Lung microvascular endothelial cell (primary cell): ENCODE data around the gene GJC1. TPM values are rescaled to one million over a fixed set of nuclear protein-coding genes. Genes with fewer than 3 reads are reported as not detected.
"Not testable (repeated sequence)": the region's sequence is repeated elsewhere in the genome, so short reads cannot be mapped to it uniquely, and the experiment has no call there.

ENCODE experiments used
- DNase-seq, 2 donors: peaks; one replicate each; pipeline versions ENCODE4 v3.0.0 to v3.0.0-alpha.2; 2010; ENCODE audit warnings: low read depth in 2 of 2
- total RNA-seq: library from RNA; depleted of rRNA; stranded (reverse); fragments of >200 nt; gene quantifications from 2 replicates; pipeline ENCODE4 v1.2.1, GENCODE V29; 2014

Gene GJC1
- total RNA-seq, 1 donor from 2014 or later: 5.2 TPM

DNA sequence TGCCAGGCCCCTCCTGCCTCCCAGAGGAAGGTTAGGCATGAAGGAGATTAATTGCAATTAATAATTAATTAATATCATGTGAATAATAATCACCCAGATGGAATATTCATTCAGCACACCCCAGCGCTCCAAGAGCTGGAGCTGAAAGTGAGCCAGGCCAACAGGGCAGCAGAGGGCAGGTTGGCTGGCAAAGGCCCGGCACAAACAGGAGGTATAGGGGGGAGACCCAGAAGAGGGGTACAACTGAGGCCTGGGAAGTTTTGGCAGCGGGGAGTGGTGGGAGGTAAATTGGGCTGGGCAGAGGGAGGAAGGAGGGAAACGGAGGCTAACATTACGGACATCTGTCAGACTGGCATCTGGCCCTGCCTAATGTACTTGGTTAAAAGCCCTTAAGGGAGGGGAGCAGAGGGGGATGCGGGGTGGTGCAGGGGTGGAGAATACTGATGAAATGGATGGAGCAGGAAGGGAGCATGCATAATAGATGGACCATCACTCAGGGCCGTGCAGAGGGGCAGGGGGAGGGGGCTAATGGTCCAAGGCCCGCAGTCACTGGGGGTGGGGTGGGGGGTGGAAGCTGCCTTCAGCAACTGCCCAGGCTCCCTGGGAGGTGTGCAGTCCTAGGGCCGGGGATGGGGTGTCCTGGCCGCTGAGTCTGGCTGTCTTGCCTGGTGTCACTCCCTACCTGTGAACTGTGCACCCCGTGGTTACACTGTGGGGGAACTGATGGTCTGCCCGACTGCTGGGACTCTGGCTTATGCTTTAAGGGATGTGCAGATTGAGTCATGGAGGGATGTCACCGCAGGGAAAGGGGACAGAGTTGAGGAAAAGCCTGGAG lies 69.4 kb downstream of the GJC1 start:
- no peak for DNase-seq

DNA sequence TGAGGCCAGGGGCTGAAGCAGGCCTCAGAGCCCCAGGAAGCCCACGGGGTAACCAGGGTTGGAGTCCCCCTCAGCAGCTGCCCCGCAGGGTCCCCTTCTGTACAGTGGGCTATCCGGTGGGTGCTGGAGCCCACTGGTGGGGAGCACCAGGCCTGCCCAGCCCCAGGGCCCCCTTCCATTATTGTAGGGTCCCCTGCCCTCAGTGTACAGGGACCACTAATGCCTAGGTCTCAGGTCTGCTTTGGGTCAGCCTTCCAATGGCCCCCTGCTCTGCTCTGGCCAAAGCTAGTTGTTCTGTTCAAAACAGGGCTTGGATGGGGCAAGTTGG lies 70.2 kb downstream of the GJC1 start:
- DNase-seq: no peak

DNA sequence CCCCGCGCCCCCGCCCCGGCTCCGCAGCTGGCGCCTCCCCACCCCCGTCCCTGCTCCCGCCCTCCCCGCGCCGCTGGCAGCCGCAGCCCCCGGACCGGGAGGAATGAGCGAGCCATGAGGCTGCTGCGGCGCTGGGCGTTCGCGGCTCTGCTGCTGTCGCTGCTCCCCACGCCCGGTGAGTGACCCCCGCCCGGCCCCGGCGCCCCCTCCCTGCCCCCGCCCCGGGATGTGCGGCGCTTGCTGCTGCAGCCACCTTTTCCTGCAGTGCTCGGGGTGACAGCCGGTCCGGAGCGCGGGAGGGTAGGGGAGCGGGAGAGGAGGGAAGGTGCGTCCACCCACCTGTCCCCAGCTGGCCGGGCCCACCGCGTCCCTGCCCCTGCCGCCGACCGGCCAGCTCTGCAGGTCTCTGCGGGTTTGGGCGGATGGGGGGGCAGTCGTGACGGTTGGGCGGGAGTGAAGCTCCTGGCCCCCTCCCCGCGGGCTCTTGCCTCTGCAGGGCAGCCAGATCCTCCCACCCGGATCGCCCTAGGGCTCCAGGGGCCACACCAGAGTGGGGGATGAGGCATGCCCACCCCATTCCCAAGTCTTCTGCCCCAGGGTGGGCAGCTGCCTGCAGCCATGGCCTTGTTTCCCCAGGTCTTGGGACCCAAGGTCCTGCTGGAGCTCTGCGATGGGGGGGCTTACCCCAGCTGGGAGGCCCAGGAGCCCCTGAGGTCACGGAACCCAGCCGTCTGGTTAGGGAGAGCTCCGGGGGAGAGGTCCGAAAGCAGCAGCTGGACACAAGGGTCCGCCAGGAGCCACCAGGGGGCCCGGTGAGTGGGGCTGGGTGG lies 70.8 kb downstream of the GJC1 start:
- no peak for DNase-seq

DNA sequence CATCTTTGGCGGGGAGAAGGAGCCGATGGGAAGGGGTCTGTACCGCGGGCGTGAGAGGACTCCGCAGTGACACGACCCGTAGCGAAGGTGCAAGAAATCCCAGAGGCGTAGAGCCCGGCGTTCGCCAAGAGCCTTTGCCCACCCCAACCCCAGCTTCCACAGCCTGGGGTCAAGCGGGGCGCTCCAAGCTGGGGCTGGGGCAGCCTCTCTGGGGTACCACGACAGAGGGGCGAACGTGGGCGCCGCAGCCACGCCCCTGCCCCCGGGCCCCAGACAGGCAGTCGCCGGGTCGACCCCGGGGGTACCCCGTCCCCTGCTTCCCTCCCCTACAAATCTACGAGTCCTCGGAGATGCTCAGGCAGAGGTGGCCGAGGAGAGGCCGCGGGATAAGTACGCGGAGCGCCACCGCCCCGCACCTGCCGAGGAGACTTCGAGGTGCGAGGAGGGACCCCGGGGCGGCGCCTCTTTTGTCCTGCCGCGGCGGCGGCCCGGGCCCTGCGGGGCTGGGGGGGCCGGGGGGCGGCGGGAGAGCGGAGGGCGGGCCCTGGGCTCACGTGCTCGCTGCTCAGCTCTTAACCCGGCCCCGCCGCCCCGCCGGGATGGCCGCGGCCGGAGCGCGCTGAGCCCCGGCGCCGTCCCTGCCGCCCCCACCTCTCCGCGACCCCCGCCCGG lies 71.5 kb downstream of the GJC1 start, which contains the start of gene ADAM11:
ADAM11 (plus strand) TSS at position 575 of the 672 bp plus-strand sequence. CDS start 212 bp downstream, outside the sequence.
- DNase-seq: no peak

DNA sequence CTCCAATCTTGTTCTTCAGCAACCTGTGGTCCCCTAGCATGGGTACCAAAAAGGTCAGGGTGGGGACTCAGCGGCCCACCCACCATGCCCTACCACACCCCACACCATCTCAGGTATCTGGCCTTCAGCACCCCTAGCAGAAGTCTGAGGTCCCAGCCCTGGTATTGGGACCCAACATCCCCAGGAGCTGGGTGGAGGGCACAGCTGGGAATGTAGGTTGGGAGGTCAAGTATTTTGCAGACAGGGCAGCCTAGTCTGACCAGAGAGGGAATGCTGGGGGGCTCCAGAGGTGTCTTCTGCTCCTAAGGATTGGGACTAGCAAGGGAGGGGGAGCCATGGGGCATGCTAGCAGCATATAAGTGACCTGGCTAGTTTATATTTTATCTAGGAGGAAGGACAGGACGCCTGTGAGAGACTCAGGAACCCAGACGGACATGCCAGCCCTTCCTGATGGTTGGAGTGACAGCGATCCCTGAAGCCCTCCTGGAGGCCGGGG lies 72.1 kb downstream of the GJC1 start:
- no peak for DNase-seq

DNA sequence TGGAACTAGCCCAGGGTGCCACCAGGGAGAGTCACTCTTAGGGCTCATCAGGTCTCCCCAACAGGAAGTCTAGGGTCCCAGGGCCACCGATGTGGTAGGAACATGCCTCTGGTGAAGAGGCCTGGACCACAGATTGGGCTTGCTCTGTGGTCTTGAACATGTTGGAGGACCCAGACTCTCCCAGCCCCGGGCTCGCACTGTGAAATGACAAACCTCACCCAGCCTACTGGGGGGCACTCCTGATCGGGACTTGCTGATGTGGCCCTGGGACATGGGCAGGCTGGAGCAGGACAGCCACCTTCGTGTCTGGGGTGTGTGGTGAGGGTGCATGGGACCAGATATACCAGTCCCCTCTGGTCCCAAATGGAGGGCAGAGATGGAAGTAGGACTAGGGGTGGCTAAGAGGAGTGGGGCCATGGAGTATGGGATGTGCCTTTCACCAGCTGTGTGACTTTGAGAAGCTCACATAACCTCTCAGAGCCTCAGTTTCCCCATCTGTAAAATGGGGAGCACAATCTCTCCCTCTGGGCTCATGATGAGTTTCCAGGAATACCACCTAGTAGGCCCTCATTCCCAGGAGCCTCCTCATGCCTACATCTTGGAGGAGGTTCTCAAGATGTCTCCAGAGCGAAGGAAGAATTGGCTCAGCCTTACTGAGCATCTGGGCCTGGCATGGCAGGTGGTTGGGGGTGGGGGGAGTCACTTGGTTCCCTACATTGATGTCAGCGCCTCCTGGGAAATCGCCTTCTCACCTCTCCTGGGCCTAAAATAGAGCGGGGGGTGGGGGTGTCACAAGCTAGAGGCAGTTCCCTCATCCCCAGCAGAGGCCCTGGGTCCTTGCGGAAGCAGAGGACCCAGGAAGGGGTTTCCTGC lies 72.8 kb downstream of the GJC1 start:
- DNase-seq: no peak

DNA sequence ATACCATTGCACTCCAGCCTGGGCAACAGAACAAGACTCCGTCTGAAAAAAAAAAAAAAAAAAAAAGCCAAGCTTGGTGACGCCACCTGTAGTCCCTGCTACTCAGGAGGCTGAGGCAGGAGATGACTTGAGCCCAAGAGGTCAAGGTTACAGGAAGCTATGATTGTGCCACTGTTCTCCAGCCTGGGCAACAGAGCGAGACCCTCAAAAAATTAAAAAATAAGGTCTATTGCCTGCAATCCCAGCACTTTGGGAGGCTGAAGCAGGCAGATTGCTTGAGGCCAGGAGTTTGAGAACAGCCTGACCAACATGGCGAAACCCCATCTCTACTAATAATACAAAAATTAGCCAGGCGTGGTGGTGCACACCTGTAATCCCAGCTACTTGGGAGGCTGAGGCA lies 74.9 kb downstream of the GJC1 start:
- DNase-seq: not testable (repeated sequence)

DNA sequence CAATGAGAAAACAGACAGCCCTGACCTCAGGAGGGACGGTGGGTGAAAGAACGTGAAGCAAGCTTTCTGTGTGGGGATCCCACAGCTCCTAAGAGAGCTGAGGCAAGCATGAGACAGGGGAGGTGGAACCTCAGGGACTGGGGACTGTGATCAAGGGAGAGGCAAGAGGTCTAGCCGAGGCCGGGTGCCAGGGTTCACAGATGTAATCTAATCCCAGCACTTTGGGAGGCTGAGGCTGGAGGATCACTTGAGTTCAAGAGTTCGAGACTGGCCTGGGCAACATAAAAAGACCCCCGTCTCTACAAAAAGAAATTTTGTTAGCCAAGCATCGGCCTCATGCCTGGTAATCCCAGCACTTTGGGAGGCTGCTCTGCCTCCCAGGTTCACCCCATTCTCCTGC lies 75.8 kb downstream of the GJC1 start:
- no peak for DNase-seq

DNA sequence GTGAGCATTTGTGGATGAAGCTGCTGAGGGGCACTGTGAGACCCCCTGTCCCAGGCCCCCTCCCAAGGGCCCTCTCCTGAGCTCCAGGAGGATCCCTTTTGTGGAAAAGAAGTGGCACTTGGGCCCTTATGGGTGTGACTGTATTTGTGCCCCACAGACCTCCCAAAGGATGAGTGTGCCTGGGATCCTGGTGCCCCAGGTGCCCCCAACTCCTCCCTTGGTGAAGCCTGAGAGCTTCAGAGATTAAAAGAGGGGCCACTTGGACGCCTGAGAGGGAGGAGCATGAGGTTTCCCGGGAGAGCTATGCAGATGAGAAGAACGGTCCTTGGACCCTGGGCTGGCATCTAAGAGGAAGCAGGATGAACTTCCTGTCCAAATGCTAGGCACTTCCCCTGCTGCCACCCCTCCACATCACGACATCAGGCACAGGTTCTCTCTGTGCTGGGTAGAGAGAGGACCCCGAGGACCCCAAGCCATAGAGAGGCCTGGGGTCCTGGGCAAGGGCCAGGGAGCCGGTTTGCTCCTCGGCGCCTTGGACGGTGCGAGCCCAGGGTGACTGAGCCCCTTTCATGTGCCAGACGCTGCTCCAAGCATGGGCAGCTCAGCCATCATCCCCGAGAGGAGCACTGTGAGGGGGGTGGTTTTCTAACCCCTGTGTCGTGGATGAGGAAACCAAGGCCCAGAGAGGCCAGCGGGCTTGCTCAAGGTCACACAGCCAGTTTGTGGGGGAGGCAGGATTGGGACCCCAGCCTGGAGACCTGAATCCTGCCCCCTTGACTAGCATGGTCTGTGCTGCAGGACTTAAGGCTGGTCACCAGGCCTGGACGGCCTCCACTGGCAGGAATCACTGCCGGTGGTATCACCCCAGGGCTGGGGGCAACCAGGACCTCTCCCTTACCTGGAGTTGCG lies 76.9 kb downstream of the GJC1 start:
- DNase-seq: no peak

DNA sequence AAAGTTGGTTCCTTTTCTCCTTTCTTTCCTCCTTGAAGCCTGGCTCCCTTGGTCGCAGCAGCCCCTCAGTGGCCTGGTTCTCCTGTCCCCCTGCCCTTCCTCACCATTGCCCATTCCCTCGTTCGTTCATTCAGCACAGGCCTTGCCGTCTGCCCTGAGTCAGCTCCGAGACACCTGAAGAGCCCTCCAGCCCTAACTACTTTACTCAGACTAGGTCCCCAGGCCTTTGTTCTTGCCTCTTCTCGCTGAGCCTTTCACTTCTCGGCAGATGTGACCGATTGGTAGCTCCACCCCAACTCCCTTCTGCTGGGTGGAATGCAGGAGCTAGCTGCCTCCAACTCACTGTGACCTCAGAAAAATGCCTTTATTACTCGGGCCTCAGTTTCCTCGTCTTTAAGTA lies 78.3 kb downstream of the GJC1 start:
- DNase-seq: no peak

DNA sequence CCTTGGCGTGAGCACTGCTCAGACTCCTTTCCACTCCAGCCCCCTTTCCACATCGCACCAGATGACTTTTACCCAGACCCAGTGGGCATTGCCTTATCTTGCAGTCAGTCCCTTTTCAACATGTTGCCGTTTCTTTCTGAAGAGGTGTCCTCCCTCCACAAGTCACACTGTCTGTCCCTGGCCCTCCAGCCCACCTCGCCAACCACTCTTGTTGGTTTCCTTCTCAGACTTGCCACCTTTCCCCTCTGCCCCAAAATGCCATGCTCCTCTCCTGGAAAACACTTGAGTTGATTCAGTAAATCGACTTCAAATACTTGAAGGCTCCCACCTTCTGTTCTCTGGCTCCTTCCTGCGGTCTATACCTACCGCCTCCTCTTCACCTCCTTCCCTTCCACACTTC lies 78.8 kb downstream of the GJC1 start:
- no peak for DNase-seq

DNA sequence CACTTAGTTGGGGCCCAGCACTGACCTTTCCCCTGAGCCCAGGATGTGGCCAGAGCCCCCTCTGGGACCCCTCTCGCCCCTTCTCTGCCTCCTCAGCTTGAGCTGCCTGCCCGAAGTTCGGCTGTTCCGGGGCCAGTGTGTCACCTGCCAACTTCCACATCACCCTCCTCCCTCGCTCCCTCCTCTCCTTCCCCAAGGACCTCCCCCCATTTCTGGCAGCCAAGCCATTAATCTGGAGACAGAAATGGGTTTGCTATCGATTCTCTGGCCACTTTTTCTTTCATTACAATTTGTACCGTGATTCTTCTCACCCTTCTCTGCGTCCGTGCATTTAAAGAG lies 80.1 kb downstream of the GJC1 start:
- no peak for DNase-seq

DNA sequence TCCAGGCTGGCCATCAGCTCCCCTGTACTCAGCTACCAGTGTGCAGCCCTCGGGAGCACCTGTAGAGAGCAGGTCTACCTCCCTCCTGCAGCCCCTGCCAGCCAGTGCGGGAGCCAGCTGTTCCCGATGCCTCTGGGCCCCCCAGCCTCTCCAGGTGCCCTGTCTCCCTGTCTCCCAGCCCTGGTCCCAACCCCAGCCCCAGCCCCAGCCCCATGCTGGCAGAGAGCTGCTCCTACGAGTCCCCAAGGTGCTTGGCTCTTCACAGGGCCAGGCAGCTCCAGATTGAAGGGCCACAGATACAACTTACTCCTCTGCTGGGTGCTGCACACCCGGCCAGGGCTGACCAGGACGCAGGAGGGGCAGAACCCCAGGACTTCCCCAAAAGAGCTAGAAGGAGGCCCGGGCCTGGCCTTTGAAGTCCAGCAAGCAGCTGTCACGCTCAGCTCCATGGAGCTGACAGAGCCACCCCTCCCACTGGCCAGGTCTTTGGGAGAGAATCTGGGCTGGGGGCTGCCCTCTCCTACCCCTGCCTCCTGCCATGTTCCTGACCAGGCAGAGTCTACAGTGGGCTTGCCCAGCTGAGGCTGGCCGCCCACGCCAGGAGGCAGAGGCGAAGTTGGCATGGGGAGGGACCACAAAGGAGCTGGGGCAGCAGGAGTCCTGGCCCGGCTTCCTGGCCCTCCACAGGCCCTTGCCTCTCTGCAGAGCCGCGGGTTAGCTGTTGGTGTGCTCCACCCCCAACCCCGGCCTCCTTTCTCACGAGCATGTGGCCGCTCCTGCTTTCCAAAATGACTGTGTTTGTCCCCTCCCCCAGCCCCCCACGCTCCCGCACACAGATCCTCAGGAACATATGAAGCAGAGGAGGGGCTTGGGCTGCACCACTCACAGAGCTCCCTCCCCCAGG lies 80.8 kb downstream of the GJC1 start:
- DNase-seq: no peak

Other genes starting within 250 kb of the GJC1 start
- not detected in 2 replicates for gene MEIOC, start 173.8 kb downstream of the GJC1 start, total RNA-seq
- 24.0 and 25.6 TPM in 2 replicates for gene CCDC43, start 140.5 kb downstream of the GJC1 start, total RNA-seq
- 1.6 and 2.2 TPM in 2 replicates for gene DBF4B, start 121.6 kb downstream of the GJC1 start, total RNA-seq
- under 0.01 TPM in 2 replicates for gene ADAM11, start 71.3 kb downstream of the GJC1 start, total RNA-seq
- gene HIGD1B, start 17.6 kb upstream of the GJC1 start, total RNA-seq: not detected in 2 replicates
- gene EFTUD2, start 69.2 kb upstream of the GJC1 start, total RNA-seq: 116 and 136 TPM in 2 replicates
- not detected in 2 replicates for gene GFAP, start 85.2 kb upstream of the GJC1 start, total RNA-seq
- gene KIF18B, start 117.5 kb upstream of the GJC1 start, total RNA-seq: 0.60 and 1.3 TPM in 2 replicates
- under 0.01 TPM in 1 of 2 replicates, not detected in the other for gene C1QL1, start 138.0 kb upstream of the GJC1 start, total RNA-seq
- gene DCAKD, start 221.3 kb upstream of the GJC1 start, total RNA-seq: 15.5 and 22.4 TPM in 2 replicates
- gene NMT1, start 231.0 kb upstream of the GJC1 start, total RNA-seq: 42.5 and 61.3 TPM in 2 replicates